Stimulated activated CD8-positive, alpha-beta memory T cell treated with anti-CD3 and anti-CD28 coated beads, Interleukin-7, amount 100 ng/mL, for 48 hours (primary cell): ENCODE data around the gene TUBB2A.
"Not testable (repeated sequence)": the region's sequence is repeated elsewhere in the genome, so short reads cannot be mapped to it uniquely, and the experiment has no call there.

Experiments used
- DNase-seq, 2 donors: peaks; one replicate each; pipeline ENCODE4 v3.0.0-alpha.2; 2020; ENCODE audit warnings: low read depth in 1 of 2; ENCODE audit errors: extremely low read depth in 1 of 2

TUBB2A gene

DNA sequence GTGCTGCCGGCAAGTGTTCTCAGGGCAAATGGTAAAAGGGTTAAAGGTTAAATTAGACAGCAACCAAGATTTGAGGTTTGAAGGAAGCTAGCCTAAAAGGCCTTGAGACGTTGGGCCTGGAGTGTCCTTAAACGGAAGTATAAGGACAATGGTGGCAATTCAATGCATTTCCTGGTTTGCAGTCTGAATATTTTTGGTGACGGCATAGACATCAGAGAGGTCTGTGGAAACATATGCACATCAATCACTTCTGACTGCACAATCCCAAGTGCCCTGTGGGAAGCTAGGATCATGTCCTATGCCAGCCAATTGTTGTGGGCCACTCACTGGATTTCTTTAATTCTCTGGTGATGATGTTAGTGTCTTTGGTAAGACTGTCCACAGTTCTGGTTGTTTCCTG is 25.7 kb upstream of the TUBB2A start:
- DNase-seq = no peak

DNA sequence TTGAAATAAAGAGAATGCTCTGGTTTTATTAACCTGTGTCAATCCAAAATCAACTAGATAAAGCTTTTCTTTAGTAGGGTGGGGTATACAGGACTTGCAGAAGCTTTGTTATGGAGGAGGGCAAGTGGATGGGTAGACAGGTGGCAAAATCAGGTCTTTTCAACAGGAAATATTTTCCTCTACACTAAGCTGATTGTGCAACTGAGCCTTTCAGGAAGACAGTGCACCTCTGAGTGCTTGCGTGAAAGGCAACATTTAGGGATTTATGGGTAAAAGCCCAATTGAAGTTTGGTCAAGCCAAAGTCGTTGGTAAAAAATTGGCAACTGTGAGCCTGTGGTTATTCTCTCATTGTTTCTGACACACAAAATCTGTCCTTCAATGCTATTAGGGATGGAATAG is 23.8 kb upstream of the TUBB2A start:
- DNase-seq = no peak

DNA sequence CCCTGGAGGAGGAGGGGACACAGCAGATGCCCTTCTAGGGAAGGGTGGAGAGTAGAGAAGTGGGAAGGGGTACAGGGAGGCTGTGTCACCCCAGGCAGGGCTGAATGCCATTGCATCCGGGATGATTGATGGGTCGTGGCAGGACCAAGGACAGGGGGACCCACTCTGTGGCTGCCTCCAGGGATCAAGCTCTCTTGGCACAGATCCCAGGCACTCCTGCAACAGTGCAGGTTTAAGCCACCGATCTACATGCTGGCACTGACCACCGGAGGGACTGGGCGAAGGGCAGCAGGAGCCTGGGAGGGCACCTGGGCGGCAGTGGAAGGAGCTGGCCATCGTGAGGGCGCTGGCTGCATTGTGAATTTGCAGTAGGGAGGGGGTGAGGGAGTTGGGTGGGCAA is 22.6 kb upstream of the TUBB2A start:
- not testable (repeated sequence) for DNase-seq

DNA sequence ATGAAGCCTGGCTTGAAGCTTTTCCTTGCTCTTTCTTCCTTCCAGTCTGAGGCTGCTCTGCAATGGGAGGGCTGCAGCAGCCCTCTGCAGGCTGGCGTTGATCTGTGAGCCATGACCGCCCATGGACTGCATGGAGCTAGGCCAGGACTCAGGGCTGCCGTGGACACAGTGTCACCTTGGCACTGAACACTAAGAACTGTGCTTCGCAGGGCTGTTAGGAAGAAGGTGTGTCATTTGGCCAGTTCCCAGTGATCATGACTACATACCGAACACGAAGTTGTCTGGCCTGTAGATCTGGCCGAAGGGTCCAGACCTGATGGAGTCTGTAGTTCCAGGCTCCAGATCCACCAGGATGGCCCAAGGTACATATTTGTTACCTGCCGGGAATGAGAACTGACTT is 21.3 kb upstream of the TUBB2A start:
- not testable (repeated sequence) for DNase-seq

DNA sequence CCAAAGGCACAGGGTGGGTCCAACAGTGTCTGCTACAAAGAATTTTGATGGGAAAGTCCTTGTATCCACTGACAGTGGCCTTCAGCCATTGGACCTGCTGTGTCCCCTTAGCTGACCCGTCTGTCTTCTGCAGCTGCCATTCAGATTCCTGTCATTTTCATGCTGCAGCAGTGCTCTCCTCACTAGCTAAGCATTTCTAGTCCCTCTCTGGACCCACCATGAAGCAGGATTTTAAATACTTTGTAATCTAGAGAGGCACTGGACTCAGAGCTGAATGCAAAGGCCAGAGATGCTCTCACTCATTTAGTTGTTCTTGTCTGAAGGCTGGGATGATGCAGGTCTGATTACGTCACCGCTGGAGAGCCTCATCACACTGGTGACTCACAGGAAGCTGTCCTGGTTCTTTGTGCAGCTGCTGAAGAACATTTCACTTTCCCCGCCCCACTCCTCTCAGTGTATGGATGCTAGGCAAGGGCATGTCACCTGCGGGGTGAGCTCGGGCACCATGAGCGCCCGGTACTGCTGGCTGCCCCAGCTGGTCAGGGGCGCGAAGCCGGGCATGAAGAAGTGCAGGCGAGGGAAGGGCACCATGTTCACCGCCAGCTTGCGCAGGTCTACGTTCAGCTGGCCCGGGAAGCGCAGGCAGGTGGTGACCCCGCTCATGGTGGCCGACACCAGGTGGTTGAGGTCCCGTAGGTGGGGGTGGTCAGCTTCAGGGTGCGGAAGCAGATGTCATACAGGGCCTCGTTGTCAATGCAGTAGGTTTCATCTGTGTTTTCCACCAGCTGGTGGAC is 19.4 kb upstream of the TUBB2A start:
- DNase-seq = peak in 1 of 2 donors; percentile 39

DNA sequence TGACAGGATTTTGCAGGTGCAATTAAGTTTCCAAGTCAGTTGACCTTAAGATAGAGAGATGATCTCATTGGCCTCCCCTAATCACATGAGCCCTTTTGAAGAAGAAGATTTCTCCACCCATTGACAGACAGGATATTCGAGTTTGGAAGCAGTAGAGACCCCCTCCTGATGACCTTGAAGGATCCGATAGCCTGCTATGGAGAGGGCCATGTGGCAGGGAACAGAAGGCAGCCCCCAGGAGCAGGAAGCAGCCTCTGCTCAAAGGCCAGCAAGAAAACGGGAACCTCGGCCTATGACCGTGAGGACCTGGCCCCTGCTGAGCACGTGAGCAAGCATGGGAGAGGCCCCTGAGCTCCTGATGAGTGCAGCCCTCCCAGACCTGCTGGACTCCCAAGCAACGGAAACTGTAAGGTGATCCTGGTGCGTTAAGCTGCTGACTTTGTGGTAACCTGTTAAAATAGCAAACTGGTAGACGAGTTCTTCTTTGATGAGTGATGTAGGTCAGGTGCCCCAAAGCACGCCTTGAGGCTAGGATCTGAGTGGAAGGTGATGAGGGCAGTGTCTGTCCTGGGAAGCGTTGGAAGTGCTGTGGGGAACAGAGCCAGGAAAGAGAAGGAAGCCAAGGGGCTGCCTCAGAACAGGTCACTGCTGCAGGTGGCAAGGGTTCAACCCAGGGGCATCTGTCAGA is 18.5 kb upstream of the TUBB2A start:
- no peak for DNase-seq

DNA sequence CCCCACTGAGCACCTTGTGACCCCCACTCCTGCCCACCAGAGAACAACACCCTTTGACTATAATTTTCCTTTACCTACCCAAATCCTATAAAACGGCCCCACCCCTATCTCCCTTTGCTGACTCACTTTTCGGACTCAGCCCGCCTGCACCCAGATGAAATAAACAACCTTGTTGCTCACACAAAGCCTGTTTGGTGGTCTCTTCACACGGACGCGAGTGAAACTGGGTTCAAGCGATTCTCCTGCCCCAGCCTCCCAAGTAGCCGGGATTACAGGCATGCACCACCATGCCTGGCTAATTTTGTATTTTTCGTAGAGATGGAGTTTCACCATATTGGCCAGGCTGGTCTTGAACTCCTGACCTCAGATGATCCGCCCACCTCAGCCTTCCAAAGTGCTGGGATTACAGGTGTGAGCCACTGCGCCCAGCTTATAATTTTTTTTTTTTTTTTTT is 16.3 kb upstream of the TUBB2A start:
- not testable (repeated sequence) for DNase-seq

DNA sequence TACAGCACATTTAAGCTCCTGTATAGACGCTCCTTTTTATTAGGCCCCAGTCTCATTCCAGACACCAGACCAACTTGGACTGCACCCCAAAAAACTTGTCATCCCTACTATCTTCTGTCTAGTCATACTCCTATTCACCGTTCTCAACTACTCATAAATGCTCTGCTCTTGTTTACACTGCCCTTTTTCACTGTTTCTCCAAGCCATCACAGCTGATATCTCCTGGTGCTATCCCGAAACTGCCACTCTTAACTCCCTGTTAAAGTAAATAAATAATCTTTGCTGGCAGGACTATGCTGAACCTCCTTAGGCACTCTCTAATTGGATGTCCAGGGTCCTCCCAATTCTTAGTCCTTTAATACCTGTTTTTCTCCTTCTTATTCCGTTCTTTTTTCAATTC is 15.4 kb upstream of the TUBB2A start:
- DNase-seq = not testable (repeated sequence)

DNA sequence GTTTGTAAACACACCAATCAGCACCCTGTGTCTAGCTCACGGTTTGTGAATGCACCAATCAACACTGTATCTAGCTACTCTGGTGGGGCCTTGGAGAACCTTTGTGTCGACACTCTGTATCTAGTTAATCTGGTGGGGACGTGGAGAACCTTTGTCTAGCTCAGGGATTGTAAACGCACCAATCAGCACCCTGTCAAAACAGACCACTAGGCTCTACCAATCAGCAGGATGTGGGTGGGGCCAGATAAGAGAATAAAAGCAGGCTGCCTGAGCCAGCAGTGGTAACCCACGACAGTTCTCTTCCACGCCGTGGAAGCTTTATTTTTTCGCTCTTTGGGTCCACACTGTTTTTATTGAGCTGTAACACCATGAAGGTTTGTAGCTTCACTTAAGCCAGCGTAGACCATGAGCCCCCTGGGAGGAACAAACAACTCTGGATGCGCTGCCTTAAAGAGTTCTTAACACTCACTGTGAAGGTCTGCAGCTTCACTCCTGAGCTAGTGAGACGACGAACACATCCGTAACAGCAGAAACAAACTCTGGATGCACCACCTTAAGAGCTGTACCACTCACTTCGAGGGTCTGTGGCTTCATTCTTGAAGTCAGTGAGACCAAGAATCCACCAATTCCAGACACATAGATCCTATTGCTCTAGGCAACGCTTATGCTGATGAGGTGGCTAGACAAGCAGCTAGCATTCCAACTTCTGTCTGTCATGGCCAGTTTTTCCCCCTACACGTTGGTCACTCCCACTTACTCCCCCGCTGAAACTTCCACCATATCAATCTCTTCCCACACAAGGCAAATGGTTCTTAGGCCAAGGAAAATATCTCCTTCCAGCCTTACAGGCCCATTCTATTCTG is 14.2 kb upstream of the TUBB2A start:
- not testable (repeated sequence) for DNase-seq

DNA sequence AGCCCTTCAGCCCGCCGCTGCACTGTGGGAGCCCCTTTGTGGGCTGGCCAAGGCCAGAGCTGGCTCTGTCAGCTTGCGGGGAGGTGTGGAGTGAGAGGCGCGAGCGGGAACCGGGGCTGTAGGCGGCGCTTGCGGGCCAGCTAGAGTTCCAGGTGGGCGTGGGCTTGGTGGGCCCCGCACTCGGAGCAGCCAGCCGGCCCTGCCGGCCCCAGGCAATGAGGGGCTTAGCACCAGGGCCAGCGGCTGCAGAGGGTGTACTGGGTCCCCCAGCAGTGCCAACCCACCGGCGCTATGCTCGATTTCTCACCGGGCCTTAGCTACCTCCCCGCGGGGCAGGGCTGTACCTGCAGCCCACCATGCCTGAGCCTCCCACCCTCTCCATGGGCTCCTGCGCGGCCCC is 13.3 kb upstream of the TUBB2A start:
- DNase-seq = not testable (repeated sequence)

DNA sequence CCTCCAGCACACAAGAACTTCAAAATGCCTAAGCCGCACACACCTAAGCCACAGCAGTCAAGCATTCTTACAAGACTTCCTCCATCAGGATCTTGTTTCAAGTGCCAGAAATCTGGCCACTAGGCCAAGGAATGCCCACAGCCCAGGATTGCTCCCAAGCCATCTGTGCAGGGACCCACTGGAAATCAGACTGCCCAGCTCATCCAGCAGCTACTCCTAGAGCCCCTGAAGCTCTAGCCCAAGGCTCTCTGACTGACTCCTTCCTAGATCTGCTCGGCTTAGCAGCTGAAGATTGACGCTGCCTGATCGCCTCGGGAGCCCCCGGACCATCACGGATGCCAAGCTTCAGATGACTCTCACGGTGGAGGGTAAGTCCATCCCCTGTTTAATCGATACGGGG is 10.7 kb upstream of the TUBB2A start:
- not testable (repeated sequence) for DNase-seq

DNA sequence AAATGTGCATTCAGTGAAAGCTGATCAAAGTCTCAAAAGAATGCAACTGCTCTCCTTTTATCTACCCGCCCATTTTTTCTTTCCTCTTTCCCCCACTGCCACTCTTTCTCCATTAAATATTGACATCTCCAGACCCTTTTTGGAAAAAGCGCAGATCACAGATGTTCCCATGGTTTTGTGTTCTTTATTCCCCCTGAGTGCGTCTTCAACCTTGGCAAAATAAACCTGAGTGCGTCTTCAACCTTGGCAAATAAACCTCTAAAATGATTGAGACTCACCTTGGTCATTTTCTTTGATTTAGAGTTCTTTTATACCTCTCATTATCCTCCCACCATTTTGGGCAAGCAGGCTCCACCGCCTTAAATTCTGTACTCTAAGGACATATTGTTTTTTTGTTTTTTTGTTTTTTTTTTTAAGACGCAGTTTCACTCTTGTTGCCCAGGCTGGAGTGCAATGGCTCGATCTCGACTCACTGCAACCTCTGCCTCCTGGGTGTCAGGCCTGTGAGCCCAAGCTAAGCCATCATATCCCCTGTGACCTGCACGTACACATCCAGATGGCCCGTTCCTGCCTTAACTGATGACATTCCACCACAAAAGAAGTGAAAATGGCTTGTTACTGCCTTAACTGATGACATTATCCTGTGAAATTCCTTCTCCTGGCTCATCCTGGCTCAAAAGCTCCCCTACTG is 9.3 kb upstream of the TUBB2A start:
- not testable (repeated sequence) for DNase-seq

DNA sequence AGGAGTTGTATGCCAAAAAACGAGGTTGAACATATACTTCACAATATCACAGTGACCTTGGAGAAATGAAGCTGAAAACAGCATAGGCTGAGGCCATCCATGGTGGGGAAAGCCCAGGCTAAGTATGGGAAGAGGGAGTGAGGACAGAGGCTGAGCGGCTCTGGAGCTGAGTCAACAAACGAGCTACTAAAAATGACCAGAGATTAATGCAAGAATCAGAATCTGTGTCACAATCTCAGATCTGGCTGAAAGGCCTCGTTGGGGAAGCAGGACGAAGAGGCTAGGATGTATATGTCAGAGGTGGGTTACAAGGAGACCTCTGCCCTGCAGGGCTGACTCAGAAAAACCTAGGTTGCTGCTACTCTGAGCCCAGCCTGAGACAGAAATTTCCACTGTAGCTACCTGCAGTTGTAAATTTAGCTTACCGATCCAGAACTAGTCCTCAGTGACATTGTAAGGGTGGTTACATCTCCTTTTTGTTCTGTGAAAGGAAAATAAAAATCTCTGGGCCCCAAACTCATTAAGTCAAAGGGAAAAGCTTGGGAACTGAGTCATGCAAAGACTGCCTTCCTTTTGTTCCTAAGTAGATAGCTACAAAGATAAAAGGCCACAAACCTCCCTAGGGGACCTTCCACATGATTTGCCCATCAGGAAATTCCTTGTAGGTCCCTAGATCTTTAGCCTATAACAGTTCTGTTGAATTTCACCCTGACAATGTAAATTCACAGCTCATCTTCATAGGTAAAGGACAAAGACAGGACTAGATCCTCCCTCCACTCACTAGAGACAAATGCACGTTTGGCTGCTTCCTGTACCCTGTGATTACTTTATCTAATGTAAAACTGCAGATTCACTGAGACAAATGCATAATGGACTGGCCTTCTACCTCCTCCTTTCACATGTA is 8.5 kb upstream of the TUBB2A start:
- no peak for DNase-seq

DNA sequence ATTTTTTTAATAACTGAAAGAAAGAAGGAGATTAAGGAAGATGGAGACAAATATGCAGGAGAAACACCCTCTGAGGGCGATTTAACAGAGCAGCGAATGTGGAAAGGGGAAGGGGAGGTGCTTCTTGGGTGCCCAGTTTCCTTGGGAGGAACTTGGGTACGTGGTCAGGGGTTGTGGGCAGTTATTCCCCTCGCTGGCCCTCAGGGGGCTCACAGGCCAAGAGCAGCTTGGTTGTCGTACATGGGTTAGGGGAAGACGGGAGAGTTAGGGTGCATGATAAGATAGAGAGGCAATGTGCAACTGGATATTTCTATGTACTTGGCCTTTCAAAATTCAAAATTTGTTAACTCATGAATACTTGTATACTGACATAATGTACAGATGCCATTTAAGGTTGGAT is 7.0 kb upstream of the TUBB2A start:
- no peak for DNase-seq

DNA sequence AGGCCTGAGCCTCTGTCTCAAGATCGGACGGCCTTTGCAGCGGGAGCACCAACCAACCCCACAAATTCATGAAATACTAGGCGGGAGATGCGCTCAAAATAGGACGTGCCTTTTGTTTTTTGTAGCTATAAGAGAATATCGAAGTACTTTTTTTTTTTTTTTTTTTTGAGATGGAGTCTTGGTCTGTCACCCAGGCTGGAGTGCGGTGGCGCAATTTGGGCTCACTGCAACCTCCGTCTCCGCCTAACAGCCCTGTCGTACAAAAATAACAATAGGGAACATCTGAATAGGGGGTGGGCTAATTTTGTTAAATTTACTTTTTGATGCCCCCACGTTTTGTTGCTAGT is 5.9 kb upstream of the TUBB2A start:
- DNase-seq = no peak

DNA sequence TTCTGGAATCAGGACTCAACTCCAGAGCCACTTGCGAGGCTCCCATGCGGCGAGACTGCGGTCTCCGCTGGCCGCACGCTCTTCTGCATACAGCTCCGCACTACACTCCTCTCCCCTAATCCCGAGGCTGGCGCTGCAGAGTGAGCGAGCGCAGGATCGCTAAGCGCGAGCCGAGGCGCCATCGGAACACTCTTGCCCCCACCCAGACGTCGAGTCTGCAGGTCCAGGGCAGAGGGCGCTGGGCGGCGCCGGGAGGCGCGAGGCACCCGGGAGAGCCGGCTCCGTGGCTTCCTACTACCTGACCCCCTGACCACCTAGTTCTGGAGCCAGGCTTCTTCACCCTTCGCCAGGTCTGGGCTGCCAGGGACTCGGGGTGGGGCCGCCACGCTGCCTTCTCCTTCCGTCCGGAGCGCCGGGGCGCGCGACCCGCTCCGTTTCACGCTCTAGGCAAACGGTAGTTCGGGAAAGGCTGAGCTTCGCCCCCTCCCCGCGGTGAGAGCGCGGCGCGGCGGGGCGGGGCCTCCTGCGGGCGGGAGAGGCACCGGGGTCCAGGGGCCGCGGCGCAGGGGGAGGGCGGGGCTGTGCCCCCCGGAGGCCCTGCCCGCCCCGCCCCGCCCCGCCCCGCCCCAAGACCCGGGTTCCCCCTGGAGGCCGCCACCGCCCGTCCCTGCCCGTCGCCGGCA is 5.4 kb upstream of the TUBB2A start:
- no peak for DNase-seq

DNA sequence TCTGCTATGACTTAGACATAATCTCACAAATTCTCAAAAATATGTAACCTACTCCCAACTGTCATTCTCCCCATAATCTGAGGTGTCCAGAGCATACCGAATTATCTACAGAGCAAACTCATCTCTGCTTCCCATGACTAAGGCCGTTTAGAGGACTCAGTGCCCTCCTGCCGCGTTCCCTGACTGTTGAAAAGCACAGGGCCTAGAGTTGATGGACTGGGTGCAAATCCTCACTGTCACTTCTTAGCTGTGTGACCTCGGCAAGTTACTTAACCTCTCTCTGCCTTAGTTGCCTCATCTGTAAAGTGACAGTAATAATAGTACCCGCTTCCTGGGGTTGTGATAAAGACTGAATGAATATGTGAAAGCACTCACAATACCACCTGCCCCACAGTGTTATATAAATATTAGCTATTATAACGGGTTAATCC is 4.7 kb upstream of the TUBB2A start:
- no peak for DNase-seq

DNA sequence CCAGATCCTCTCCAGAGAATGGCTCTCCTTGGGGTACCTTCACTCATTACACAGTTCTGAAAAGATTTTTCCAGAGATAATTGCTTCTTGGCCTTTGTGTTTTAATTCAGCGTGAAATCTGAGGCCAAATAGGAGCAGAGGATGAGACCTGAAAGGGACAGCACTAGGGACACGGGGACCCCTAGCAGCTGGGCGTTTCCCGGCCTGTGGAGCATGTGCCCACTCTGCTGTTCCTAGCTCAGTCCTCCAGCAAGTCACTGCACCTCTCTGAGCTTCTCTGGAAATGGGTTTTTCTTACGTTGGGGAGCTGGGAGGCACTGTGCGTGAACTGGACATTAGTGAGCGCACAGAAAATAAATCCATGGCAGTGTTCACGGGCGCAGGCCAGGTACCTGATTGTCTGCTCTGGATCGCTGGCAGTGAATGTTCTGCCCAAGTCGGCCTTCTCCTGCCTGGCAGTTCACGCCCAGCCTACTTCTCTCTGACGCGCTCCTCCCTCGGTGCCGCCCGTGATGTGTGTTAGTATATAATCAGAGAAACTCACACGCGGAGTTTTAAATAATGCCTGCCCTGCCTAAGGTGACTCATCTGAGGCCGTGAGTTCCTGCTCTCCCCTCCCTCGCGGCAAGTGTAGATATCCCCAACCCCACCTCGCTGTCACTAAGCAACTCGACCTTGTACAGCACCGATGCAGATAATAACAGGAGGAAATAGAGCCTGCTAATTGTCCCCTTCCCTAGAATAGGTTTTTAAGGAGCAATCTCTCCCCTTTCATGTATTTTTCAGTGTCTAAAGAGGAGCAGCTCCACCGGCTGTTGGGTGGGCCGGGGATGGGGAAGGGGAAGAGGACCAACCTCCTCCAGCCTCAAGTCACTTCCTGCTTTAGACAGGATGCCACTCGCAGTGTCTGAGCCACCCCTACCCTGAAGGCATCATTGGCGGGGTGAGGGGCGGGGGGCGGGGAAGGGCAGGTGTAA is 2.7 kb upstream of the TUBB2A start:
- no peak for DNase-seq
